Measurements from ENCODE around the gene HACL1. TPM values are rescaled to one million over a fixed set of nuclear protein-coding genes. Genes with fewer than 3 reads are reported as not detected.

The HACL1 gene
- polyA plus RNA-seq, 1 of the 3 experiments (the other 2 are of a cell fraction): 15.1 TPM

DNA sequence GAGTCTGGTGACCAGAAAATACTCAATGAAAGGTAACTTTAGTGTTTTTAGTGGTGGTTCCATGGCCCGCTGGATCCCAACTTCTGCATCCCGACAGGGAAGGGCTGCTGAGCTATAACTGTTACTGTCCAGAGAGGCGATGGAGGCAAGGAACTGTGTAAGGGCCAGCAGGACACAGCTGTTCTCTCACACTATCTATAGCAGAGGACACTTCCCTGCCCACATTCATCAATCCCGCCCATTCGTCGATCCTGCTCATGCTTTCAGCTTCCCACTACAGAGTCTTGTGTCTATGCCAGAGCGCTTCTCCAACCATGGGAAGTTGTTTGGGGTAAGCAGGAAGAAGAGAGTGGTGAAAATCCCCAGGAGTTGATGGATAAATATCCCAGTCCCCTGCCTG, 88.3 kb downstream of the HACL1 start:
- no peaks in the 10 kb centered on the region for H3K9me2 ChIP-seq
- no peaks in the 10 kb centered on the region for H3F3A ChIP-seq (replicated peaks; ENCODE audit: insufficient read depth)
- no peaks in the 10 kb centered on the region for H4K20me1 ChIP-seq (ENCODE audit: insufficient read depth)
- H3K27ac ChIP-seq (ENCODE audit: low read depth in 2 of 2, low read length in 1 of 2): no peak overlapping the region
- TF ChIP-seq RAD21 (IDR thresholded peaks at IDR 0.05; ENCODE audit: low read length) (no peak), GABPA (IDR thresholded peaks at IDR 0.05; ENCODE audit: low read depth) (no peak), NRF1 (IDR thresholded peaks at IDR 0.05; ENCODE audit: low read depth, low read length) (no peak), USF1 (IDR thresholded peaks at IDR 0.05; ENCODE audit: borderline replicate concordance, low read depth) (no peak), YY1 (IDR thresholded peaks at IDR 0.05; ENCODE audit: low read depth) (no peak), JUND (IDR thresholded peaks at IDR 0.05) (no peak), EZH2phosphoT487 (IDR thresholded peaks at IDR 0.05; ENCODE audit: borderline replicate concordance, low read depth) (no peak), SMC3 (IDR thresholded peaks at IDR 0.05; ENCODE audit: low read depth, low read length) (no peak), CTCF (IDR thresholded peaks at IDR 0.05) (no peak), TCF12 (IDR thresholded peaks at IDR 0.05) (no peak), RCOR1 (IDR thresholded peaks at IDR 0.05; ENCODE audit: low read length) (no peak)
- TF ChIP-seq, protein P1, sequence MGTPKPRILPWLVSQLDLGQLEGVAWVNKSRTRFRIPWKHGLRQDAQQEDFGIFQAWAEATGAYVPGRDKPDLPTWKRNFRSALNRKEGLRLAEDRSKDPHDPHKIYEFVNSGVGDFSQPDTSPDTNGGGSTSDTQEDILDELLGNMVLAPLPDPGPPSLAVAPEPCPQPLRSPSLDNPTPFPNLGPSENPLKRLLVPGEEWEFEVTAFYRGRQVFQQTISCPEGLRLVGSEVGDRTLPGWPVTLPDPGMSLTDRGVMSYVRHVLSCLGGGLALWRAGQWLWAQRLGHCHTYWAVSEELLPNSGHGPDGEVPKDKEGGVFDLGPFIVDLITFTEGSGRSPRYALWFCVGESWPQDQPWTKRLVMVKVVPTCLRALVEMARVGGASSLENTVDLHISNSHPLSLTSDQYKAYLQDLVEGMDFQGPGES (IDR thresholded peaks at IDR 0.05; ENCODE audit: low read depth, low read length): no peak
- TF ChIP-seq, protein P2, sequence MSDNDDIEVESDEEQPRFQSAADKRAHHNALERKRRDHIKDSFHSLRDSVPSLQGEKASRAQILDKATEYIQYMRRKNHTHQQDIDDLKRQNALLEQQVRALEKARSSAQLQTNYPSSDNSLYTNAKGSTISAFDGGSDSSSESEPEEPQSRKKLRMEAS (IDR thresholded peaks at IDR 0.05; ENCODE audit: low read depth): no peak
- TF ChIP-seq, protein P3, sequence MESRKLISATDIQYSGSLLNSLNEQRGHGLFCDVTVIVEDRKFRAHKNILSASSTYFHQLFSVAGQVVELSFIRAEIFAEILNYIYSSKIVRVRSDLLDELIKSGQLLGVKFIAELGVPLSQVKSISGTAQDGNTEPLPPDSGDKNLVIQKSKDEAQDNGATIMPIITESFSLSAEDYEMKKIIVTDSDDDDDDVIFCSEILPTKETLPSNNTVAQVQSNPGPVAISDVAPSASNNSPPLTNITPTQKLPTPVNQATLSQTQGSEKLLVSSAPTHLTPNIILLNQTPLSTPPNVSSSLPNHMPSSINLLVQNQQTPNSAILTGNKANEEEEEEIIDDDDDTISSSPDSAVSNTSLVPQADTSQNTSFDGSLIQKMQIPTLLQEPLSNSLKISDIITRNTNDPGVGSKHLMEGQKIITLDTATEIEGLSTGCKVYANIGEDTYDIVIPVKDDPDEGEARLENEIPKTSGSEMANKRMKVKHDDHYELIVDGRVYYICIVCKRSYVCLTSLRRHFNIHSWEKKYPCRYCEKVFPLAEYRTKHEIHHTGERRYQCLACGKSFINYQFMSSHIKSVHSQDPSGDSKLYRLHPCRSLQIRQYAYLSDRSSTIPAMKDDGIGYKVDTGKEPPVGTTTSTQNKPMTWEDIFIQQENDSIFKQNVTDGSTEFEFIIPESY (IDR thresholded peaks at IDR 0.05; ENCODE audit: borderline replicate concordance, low read depth): no peak
- TF ChIP-seq, protein P4, sequence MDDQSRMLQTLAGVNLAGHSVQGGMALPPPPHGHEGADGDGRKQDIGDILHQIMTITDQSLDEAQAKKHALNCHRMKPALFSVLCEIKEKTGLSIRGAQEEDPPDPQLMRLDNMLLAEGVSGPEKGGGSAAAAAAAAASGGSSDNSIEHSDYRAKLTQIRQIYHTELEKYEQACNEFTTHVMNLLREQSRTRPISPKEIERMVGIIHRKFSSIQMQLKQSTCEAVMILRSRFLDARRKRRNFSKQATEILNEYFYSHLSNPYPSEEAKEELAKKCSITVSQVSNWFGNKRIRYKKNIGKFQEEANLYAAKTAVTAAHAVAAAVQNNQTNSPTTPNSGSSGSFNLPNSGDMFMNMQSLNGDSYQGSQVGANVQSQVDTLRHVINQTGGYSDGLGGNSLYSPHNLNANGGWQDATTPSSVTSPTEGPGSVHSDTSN (IDR thresholded peaks at IDR 0.05): no peak
- TF ChIP-seq, protein P5, sequence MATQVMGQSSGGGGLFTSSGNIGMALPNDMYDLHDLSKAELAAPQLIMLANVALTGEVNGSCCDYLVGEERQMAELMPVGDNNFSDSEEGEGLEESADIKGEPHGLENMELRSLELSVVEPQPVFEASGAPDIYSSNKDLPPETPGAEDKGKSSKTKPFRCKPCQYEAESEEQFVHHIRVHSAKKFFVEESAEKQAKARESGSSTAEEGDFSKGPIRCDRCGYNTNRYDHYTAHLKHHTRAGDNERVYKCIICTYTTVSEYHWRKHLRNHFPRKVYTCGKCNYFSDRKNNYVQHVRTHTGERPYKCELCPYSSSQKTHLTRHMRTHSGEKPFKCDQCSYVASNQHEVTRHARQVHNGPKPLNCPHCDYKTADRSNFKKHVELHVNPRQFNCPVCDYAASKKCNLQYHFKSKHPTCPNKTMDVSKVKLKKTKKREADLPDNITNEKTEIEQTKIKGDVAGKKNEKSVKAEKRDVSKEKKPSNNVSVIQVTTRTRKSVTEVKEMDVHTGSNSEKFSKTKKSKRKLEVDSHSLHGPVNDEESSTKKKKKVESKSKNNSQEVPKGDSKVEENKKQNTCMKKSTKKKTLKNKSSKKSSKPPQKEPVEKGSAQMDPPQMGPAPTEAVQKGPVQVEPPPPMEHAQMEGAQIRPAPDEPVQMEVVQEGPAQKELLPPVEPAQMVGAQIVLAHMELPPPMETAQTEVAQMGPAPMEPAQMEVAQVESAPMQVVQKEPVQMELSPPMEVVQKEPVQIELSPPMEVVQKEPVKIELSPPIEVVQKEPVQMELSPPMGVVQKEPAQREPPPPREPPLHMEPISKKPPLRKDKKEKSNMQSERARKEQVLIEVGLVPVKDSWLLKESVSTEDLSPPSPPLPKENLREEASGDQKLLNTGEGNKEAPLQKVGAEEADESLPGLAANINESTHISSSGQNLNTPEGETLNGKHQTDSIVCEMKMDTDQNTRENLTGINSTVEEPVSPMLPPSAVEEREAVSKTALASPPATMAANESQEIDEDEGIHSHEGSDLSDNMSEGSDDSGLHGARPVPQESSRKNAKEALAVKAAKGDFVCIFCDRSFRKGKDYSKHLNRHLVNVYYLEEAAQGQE (IDR thresholded peaks at IDR 0.05; ENCODE audit: low read depth, low read length): no peak
- H3K4me2 ChIP-seq: no peak overlapping the region
- H2AFZ ChIP-seq (ENCODE audit: low read depth): no peak overlapping the region
- H3K27me3 ChIP-seq (ENCODE audit: insufficient read depth): no peaks in the 10 kb centered on the region
- H3K4me1 ChIP-seq (ENCODE audit: control insufficient read depth in 1 of 2, insufficient read depth in 2 of 2, low read depth in 1 of 2, low read length in 1 of 2): peaks cover 0 to 19% of the 10 kb centered on the region in 2 experiments; a peak in 1 of 4 replicates
- no peak overlapping the region for H3K9ac ChIP-seq
- WGBS (ENCODE audit: low lambda C conversion rate): 95% methylated on average over 7 of the region's 7 CpGs
- no peaks in the 10 kb centered on the region for H3K9me3 ChIP-seq
- ChIA-PET CTCF (interaction anchor here (1.8 to 5.1 kb wide), 3 partner anchors 10 to 16 kb away, joined by 4 to 21 read pairs (median 9); no protein-coding TSS in a partner anchor), POLR2A (no interaction called here)
- no peaks in the 10 kb centered on the region for H3K79me2 ChIP-seq (ENCODE audit: insufficient read depth)
- no peaks in the 10 kb centered on the region for H3K36me3 ChIP-seq (replicated peaks in 1 of 2; ENCODE audit: control insufficient read depth in 1 of 2, insufficient read depth in 2 of 2, low read length in 1 of 2)
- no peak for DNase-seq
- H3K4me3 ChIP-seq (ENCODE audit: low read depth in 2 of 2, low read length in 1 of 2): no peak overlapping the region
